ENCODE measurements around the gene SF3B2.
A peak's percentile ranks its signal among the peaks of the same experiment; 100 is the strongest.
"Not testable (repeated sequence)": the region's sequence is repeated elsewhere in the genome, so short reads cannot be mapped to it uniquely, and the experiment has no call there.

Gene SF3B2

DNA sequence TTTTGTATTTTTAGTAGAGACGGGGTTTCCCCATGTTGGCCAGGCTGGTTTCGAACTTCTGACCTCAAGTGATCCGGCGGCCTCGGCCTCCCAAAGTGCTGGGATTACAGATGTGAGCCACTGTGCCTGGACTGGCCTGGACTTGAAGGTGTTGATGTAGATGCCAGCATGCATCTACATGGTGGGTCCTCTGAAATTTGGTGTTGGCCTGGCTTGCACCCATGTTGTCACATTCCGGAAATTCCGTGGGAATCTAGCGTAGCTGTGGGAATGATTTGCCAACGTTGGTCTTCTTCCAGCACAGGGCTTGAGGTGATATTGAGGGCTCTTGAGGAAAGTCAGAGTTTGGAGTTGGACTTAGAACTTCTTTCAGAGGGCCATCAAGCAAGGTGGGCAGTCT, 24.4 kb downstream of the SF3B2 start:
- DNase-seq = no peak

DNA sequence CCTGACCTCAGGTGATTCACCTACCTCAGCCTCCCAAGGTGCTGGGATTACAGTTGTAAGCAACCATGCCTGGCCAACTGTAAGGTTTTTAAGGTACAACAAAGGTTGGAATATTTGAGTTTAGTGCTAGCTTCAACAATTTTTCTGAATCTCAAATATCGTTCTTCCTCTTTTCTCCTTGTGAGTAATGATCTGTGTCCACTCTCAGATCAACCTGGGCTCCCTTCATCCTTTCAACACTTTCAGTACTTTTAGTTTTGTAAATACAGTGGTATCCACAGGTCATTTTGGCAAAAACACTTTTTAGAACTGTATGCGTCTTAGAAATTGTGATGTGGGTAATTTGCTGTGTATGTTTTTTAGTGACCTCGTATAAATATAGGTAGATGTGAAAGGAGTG, 25.8 kb downstream of the SF3B2 start:
- no peak for DNase-seq

DNA sequence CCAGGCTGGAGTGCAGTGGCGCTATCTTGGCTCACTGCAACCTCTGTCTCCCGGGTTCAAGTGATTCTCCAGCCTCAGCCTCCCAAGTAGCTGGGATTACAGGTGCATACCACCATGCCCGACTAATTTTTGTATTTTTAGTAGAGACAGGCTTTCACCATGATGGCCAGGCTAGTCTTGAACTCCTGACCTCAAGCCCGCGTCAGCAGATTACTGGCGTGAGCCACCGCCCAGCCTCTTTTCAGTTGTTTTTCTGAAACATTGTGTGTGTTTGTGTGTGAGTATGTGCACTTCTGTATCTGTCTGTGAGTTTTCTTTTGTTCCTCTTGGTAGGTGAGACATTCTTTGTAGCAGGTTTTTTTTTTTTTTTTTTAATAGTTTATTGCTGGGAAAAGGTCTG, 26.8 kb downstream of the SF3B2 start:
- DNase-seq = not testable (repeated sequence)

DNA sequence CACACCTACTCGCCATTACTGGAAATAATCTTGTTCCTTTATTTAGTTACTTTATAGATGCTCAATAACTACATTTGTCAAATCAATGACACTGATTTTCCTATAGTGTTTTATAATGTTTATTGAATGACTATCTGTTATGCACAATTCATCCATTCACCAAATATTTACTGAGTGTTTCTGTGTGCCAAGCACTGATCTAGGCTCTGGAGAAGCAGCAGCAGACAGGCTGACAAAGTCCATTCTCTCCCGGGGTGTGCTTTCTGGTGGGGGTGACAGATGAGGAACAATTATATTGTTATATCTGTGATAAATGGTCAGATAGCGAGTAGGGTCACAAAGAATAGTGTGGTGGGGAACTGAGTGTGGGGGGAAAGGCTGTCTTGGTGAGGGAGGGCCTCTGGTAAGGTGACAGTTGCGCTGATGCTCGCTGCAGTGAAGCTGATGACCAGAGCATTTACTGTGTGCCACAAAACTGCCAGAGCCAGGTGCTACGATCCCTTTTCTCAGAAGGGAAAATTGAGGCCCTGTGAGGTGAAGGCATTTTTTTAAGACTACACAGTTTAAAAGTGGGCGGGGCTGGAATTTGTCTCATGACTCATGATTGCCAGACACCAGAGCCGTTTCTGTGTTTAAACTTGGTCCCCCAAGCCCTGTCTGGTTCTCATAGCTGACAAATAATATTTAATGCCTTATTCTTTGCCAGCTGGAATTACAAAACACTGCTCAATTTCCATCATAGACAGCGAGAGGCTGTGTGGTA, 28.1 kb downstream of the SF3B2 start:
- DNase-seq = no peak

DNA sequence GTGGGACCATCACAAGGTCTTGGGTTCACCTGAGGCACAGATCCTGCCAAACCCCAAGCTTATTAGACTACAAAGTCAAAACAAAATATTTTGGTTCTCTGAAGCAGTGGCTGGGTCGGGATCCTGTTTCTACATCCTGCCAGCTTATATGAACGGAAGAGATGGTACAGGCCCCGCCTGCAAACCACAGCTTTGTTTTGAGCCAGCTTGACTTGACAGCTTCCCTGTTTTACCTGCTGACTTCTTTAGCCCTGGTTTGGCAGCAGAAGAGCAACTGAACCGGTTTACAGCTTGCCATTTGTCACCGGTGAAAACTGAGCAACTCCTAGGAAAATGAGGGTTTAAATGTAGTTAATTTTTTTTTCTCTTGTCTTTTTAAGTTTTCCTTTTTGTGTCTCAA, 29.3 kb downstream of the SF3B2 start:
- no peak for DNase-seq

DNA sequence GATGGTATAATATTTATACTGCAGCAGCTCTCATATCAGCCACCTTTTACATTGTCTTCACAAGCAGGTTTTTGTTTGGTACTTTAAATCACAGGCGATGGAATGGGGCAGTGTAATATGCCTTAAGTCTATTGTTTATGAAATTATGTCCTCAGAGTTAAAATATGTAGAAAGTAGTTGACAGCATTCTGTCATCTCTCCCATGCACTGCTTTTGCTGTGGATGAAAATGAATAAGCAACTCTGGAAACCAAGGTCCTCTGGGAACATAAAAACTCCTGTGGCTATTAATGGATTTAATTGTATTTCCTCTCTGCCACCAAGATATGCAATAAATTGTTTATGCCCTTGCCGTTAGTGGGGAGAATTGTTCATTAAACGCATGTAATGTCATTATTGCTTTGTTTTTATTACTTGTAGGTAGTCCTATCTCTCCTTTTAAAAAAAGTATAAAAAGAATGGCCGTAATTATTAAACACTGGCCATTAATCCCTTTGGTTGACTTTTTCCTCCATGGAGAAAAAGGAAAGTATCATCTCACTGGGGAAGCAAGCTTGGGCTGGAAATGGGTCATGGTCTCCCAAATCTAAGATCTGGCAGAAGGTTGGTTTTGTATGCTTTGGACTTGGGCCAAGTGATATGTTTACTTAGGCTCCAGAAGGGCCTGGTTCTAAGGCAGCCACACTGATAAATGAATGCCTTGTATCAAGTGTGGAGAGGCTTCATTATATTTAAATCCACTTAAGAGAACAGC, 31.0 kb downstream of the SF3B2 start:
- DNase-seq = peak; percentile 55

DNA sequence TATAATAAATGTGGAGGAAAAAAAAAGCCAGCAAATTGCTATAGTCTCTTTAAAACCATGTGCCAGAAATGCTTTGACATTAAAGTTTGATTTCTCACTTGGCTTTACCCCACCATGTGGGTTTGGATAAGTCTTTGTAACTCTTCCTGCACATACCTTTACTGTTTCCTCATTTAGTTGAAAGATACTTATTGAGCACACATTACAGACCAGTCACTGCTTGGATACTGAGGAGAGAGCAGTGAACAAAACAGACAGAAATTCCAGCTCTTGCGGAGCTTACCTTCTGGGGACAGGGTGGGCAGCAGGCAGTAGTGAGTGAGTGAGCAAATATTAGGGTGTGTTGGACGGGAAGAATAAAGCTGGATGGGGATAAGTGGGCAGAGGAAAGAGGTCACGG, 31.6 kb downstream of the SF3B2 start:
- DNase-seq = no peak

DNA sequence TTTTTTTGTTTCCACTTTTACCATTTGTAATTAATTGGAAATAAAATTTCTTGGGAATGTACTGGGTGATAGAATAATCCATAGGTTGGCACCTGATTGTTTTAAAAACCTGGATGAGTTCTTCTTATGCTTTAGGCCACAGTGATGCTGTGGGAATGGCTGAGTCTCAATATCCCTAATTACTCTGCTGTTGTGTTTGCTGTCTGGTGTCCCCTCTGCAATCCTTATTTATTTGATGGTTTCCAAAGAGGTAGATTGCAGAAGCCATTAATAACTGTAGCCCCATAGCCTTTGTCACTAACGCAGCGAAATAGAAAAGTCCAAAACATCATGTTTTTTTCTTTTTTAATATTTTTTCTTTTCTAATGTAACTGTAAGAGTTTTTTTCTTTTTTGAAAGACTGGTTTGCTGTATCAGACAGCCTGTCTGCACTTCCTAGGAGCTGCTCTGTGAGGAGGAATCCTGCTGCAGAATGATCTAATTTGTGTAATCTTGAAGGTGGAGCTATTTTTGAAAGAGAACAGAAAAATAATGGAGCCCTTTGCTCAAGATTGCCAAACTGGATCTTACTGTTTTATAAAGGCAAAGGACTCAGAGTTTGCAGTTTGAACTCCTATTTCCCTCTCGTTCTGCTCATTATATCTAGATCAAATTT, 32.8 kb downstream of the SF3B2 start:
- no peak for DNase-seq

DNA sequence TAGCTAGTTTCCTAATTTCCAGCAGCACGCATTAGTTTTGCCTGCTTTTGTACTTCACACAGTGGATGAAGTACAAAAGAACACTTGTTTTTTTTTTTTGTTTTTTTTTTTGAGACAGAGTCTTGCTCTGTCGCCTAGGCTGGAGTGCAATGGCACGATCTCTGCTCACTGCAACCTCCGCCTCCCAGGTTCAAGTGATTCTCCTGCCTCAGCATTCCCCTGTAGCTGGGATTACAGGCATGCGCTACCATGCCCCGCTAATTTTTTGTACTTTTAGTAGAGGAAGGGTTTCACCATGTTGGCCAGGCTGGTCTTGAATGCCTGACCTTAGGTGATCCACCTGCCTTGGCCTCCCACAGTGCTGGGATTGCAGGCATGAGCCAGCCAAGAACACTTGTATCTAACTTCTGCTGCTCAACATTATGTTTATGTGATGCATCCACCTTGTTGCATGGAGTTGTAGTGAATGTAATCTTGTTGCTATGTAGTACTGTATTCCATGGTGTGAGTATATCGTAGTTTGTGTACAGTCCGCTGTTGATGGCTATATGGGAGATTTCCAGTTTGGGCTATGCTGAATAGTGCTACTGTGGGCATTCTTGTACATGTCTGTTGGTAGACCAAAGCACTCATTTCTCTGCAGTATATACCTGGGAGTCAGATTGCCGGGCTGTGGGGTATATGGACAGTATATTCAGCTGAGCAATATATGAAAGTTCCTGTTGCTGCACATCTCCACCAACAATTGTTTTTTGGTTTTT, 35.2 kb downstream of the SF3B2 start:
- DNase-seq = no peak

DNA sequence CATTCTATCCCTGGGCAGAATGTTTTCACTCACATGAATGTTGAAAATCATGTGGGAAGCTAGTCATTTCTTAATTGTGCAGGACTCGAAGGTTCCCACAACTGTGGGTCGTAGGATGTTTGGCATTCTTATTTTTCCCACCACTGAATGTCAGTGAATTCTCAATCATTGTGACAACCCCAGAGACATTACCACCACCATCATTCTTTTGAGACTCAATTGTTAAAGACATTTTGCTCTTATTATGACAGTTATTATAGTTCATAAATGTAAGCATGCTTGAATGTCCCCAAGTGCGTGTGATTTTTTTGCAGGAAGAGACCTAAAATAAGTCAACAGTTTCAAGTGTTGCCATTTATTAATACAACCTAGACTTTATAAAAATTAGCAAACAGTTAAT, 36.9 kb downstream of the SF3B2 start:
- DNase-seq = no peak

DNA sequence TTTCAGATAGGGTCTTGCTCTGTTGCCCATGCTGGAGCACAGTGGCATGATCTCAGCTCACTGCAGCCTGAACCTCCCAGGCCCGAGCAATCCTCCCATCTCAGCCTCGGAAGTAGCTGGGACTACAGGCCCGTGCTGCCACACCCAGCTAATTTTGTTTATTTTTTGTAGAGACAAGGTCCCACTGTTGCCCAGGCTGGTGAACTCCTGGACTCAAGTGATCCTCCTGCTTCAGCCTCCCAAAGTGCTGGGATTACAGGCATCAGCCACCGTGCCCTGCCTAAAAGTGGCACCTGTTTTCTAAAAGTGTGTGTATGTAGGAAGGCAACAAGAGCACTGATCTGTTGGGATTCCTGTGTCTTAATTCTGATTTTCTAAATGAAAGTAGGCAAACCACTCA, 38.1 kb downstream of the SF3B2 start:
- DNase-seq = no peak

DNA sequence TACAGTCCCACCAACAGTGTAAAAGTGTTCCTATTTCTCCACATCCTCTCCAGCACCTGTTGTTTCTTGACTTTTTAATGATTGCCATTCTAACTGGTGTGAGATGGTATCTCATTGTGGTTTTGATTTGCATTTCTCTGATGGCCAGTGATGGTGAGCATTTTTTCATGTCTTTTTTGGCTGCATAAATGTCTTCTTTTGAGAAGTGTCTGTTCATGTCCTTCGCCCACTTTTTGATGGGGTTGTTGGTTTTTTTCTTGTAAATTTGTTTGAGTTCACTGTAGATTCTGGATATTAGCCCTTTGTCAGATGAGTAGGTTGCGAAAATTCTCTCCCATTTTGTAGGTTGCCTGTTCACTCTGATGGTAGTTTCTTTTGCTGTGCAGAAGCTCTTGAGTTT, 40.0 kb downstream of the SF3B2 start:
- DNase-seq = not testable (repeated sequence)

DNA sequence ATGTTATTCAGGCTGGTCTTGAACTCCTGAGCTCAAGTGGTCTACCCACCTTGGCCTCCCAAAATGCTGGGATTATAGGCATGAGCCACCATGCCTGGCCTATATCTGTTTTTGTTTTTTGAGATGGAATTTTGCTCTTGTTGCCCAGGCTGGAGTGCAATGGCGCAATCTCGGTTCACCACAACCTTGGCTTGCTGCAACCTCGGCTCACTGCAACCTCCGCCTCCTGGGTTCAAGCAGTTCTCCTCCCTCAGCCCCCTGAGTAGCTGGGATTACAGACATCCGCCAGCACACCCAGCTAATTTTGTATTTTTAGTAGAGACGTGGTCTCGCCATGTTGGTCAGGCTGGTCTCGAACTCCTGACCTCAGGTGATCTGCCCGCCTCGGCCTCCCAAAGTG, 47.6 kb downstream of the SF3B2 start:
- not testable (repeated sequence) for DNase-seq

DNA sequence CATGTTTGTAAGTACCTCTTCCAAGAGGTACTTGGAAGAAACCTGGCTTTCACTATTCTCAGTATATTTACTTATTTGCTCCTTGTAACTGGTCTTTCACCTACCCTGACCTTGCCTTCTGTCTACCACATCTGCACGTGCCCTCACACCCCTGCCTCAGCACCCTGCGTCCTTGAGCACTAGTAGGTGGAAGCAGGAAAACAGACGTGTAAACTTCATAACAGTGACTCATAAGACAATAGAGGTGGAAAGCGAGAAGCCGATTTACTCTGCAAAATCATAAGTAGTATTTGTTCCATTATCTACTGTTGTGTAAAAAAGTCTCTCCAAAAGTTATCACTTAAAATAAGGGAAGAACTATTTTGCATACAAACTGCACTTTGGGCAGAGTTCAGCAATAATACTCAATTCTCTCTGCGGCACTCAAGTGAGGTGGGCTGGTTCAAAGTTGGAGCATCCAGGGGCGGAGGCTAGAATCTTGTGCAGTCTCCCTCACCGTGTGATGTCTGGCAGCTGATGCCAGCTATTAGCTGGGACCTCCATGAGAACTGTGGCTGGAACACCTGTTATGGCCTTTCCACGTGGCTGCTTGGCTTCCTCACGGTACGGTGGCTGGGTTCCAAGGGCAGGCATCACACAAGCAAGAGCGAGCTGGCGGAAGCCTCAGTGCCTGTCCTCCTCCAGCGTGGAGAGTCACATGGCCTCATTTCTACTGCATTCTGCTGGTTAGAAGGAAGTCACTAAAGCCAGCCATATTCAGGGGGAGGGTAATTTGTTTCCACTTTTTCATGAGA, 48.3 kb downstream of the SF3B2 start:
- no peak for DNase-seq

DNA sequence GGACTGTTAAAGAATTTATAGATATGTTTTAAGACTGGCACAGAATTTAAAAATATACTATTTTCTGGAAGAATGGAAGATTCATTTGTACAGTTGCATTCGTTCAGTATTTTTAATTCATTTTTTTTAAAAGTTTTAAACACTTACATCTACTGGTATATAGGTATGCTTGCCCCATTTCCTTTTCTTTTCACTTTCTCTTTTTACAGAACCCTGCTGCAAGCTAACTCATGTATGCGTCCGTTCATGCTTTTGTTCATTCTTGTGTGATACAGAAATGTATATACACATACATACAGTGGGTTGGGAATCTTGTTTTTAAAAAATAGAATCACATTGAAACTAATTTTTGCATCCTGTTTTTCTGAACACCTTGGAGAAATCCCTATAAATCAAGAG, 48.9 kb downstream of the SF3B2 start:
- DNase-seq = no peak

DNA sequence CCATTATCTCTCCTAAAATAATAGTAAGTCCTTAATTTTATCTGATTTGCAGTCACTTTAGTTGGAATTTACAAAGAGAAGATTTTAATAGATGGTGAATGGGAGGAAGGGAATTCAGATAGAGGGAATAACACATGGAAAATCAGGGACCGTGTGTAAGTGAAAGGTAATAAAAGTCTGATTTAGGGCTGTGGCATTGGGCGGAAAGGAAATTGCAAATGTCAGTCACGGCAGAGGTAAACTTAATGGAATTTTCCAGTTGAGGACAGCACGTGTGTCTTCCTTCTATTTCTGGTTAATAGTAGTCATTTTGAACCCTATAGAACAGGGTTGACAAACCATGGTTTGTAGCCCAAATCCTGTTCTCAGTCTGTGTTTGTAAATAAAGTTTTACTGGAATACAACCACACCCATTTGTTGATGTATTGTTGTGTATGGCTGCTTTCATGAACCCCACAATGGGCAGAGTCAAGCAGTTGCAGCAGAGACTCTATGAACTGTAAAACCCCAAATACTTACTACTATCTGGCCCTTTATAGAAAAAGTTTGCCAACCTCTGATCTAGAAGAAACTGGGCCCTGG, 52.0 kb downstream of the SF3B2 start:
- no peak for DNase-seq

DNA sequence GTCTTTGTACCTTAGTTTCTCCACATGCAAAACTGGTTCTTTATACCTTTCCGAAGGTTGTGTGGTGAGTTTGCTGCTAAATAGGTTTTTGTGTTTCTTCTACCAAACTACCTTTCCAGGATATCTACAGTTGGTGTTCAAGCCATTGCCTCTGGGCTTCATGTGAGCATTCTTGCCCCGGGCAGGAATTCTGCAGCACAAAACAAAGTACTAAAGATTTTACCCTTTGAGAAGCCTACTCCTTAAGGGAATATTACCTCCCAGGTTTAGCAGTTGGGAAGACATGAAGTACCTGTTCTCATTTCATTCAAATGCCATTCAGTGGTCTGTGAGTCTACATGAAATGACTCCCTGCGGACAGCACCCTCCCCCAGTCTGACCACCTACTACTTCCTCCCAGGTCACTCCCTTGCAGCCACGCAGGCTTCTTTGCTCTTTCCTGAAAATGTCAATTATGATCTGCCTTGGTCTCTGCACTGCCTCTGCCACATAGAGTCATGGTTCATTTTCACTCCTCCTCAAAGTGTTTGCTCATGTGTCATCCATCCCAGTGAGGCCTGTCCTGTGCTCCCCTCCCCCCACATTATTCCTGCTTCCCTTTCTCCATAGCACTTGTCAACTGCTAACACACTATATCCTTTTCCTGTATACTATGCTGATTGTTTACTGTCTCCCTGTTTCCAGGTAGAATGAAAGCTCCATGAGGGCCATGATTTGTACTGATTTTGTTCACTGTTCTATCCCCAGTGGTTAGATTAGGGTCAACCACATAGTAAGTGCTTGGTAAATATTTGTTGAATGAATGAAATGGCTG, 54.8 kb downstream of the SF3B2 start:
- DNase-seq = no peak

DNA sequence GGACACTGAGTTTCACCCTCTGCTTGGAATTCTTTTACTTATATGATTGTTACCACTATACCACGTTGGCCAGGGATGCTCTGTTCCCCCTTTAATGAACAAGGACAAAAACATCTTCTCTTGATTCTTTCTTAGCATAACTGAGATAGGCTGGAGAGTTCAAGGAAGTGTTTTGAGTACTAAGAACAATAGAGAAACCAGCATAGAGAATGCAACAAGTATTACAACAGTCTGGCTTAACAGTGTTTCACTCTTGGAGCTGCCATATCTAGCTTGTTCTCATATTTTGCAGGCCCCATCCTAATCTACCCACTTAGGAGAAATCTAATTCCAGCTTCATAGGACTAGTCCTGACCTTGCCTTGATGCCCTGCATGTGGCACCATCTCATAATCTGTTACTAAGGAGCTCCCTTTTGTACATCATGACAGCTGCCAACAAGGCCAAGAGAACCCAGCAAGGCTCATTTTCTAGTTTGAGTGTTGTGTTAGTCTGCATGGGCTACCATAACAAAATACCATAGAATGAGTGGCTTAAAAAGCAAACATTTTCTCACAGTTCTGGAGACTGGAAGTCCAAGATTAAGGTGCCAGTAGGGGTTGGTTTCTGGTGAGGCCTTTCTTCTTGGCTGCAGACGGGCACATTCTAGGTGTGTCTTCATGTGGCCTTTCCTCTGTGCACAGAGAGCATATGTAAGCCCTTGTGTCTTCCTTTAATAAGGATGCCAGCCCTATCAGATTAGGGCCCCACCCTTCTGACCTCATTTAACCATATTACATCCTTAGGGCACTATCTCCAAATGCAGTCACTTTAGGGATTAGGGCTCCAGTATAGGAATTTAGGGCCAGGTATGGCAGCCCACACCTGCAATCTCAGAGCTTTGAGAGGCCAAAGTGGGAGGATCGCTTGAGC, 55.7 kb downstream of the SF3B2 start:
- DNase-seq = no peak

DNA sequence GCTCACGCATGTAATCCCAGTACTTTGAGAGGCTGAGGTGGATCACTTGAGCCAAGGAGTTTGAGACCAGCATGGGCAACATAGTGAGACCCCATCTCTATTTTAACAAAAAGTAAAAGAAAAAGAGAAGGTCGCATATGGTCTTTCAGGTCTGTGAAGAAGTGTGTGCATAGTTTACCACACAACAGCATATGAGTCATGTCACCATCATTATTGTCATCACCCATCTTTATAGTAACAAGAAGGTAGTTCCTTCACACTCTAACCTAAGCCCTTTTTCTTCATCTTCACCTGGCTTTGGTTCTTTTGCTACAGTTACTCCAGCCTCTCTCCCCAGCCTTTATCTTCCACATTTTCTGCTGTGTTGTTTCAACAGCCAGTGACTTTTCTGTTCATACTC, 57.1 kb downstream of the SF3B2 start:
- no peak for DNase-seq

DNA sequence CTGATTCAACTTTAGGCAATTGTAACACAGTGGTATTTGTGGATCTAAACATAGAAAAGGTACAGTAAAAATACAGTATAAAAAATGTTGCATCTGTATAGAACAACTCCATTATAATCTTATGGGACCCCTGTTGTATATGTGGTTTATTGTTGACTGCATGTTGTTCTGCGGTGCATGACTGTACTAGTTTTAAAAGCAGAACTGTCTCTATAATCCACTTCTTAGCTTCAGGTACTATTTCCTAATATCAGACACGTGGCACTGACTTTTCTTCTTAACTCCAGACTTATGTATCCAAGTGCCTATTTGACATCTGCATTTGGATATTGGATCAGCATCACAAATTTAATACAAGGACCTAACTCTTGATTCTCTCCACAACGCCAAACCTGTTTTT, 59.0 kb downstream of the SF3B2 start:
- DNase-seq = no peak
